KMS-11 (cell line): ENCODE data around the gene ETFBKMT.
"Not testable (repeated sequence)": the region's sequence is repeated elsewhere in the genome, so short reads cannot be mapped to it uniquely, and the experiment has no call there.

ENCODE experiments used
- H2AFZ ChIP-seq: fragments of 200-600 bp; sonication (generic); 2 replicates; pipeline ENCODE4 v1.6.1; 2016; ENCODE audit warnings: antibody characterized with exemption, mixed run types, low read depth
- H3K27ac ChIP-seq: fragments of 200-600 bp; sonication (generic); 2 replicates; pipeline ENCODE4 v1.6.1; 2016; ENCODE audit warnings: mild to moderate bottlenecking, mixed run types
- H3K27me3 ChIP-seq: fragments of 200-600 bp; sonication (generic); 2 replicates; pipeline ENCODE4 v1.6.1; 2017; ENCODE audit warnings: mild to moderate bottlenecking, low read depth, mixed run types, moderate library complexity; ENCODE audit not compliant: insufficient read depth
- H3K36me3 ChIP-seq: fragments of 200-600 bp; sonication (generic); 2 replicates; pipeline ENCODE4 v1.6.1; 2017; ENCODE audit warnings: mild to moderate bottlenecking, mixed run types; ENCODE audit not compliant: insufficient read depth
- H3K4me1 ChIP-seq: fragments of 200-600 bp; sonication (generic); 2 replicates; pipeline ENCODE4 v1.6.1; 2016; ENCODE audit warnings: mild to moderate bottlenecking, low read depth, mixed run types; ENCODE audit not compliant: poor library complexity, severe bottlenecking
- H3K4me2 ChIP-seq: fragments of 200-600 bp; sonication (generic); 2 replicates; pipeline ENCODE4 v1.7.0; 2016; ENCODE audit warnings: mild to moderate bottlenecking, mixed run types
- H3K4me3 ChIP-seq: fragments of 200-600 bp; sonication (generic); IDR thresholded peaks from 2 replicates; pipeline ENCODE4 v1.6.1; 2017; ENCODE audit warnings: low read depth, low read length, mixed read lengths; ENCODE audit not compliant: insufficient read depth
- H3K79me2 ChIP-seq: fragments of 200-600 bp; sonication (generic); 2 replicates; pipeline ENCODE4 v1.6.1; 2016; ENCODE audit warnings: low read depth, mixed run types; ENCODE audit not compliant: insufficient read depth
- H3K9ac ChIP-seq: fragments of 200-600 bp; sonication (generic); 2 replicates; pipeline ENCODE4 v1.6.1; 2016; ENCODE audit warnings: mild to moderate bottlenecking, mixed run types
- H4K20me1 ChIP-seq: fragments of 200-600 bp; sonication (generic); 2 replicates; pipeline ENCODE4 v1.6.1; 2016; ENCODE audit warnings: mild to moderate bottlenecking, mixed run types; ENCODE audit not compliant: insufficient read depth
- CTCF ChIP-seq: fragments of 200-600 bp; sonication (generic); conservative IDR thresholded peaks from 2 replicates; pipeline ENCODE4 v1.6.1; 2017; ENCODE audit warnings: low read depth, mild to moderate bottlenecking, antibody characterized with exemption, low read length, moderate library complexity, mixed read lengths

The ETFBKMT gene

GRCh38 chr12:31710021-31710818 lies 50.7 kb downstream of the ETFBKMT start:
- no peak overlapping the region for H3K4me3 ChIP-seq
- TF ChIP-seq CTCF = no peak

GRCh38 chr12:31712877-31713276 lies 53.4 kb downstream of the ETFBKMT start:
- H3K36me3 ChIP-seq = no peaks in the 10 kb centered on the region
- no peaks in the 10 kb centered on the region for H3K79me2 ChIP-seq
- no peak overlapping the region for H3K9ac ChIP-seq
- no peaks in the 10 kb centered on the region for H3K4me1 ChIP-seq
- no peaks in the 10 kb centered on the region for H3K27me3 ChIP-seq
- no peaks in the 10 kb centered on the region for H4K20me1 ChIP-seq
- H3K4me3 ChIP-seq = no peak overlapping the region
- H3K27ac ChIP-seq = no peak overlapping the region
- H3K4me2 ChIP-seq = no peak overlapping the region
- TF ChIP-seq CTCF = no peak
- H2AFZ ChIP-seq = no peak overlapping the region

More at GRCh38 chr12:31710021-31710818, 50.7 kb downstream of the ETFBKMT start:
- Histone ChIP-seq H4K20me1 (no peaks in the 10 kb centered on the region), H3K36me3 (no peaks in the 10 kb centered on the region), H3K79me2 (no peaks in the 10 kb centered on the region), H3K4me1 (no peaks in the 10 kb centered on the region), H3K27me3 (no peaks in the 10 kb centered on the region), H3K4me2 (no peak overlapping the region), H3K27ac (no peak overlapping the region), H3K9ac (no peak overlapping the region), H2AFZ (no peak overlapping the region)

DNA sequence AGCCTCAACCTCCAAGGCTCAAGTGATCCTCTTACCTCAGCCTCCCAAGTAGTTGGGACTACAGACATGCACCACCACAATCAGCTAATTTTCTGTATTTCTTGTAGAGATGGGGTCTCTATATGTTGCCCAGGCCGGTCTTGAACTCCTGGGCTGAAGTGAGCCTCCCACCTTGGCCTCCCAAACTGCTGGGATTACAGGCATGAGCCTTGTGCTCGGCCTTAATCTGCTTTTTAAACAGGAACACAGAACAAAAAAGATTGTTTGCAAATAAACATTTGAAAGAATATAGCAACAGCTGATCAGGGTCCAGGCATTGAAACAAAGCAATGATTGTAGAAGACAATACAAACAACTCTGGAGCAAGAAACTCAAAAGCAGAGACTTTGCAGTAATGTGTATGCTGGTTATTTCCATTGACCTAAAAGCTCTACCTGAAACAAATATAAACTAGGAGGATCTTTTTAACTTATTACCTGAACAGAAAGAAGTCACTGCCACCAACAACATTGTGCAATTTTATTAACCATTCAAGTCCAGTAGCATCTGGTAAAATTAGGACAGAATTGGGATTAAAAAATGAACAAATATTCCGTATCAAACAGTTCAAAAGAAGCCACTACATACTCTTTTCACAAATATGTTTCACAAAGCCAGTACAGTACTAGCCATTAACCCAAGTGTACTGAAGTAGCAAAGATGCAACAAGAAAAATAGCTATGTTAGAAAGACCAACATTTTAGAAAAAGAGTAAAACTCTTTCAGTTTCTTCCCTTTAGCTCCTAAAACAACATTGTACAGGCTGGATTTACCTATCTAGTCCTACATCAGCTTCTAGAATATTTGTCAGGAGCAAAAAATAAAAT lies 55.2 kb downstream of the ETFBKMT start:
- H3K9ac ChIP-seq = no peak overlapping the region
- no peaks in the 10 kb centered on the region for H3K4me1 ChIP-seq
- H3K27me3 ChIP-seq = no peaks in the 10 kb centered on the region
- no peaks in the 10 kb centered on the region for H3K36me3 ChIP-seq
- H2AFZ ChIP-seq = no peak overlapping the region
- TF ChIP-seq CTCF = no peak
- H3K79me2 ChIP-seq = no peaks in the 10 kb centered on the region
- H3K4me2 ChIP-seq = no peak overlapping the region
- H4K20me1 ChIP-seq = no peaks in the 10 kb centered on the region
- H3K27ac ChIP-seq = no peak overlapping the region
- no peak overlapping the region for H3K4me3 ChIP-seq

DNA sequence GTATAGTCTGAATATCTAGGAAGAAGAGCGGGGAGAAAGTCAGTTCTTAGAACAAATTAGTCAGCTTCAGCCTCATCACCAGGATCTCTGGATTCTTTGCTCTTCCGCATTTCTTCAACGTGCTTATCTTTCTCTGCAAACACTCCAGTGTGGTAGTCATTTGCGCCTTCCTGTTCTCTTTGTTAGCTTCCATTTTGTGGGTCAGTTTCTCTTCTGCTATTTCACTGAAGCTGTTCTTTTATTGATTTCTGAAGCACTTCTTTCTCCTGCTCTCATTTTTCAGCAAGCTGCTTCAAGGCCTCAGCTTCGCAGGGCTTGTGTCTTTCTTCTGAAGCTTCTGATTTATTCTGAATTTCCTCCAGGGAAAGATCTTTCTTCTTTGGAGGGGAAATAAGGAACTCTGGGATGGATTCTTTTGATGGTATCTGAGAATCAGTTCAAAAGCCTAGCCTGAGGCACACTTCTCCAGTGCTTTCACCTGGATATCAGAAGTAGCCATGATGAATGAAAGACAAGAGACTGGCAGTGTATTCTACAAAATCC lies 55.9 kb downstream of the ETFBKMT start:
- H3K4me3 ChIP-seq = no peak overlapping the region
- H3K4me2 ChIP-seq = no peak overlapping the region
- H2AFZ ChIP-seq = no peak overlapping the region
- no peaks in the 10 kb centered on the region for H3K79me2 ChIP-seq
- no peaks in the 10 kb centered on the region for H3K36me3 ChIP-seq
- no peaks in the 10 kb centered on the region for H4K20me1 ChIP-seq
- no peak overlapping the region for H3K9ac ChIP-seq
- H3K4me1 ChIP-seq = no peaks in the 10 kb centered on the region
- no peaks in the 10 kb centered on the region for H3K27me3 ChIP-seq
- no peak for TF ChIP-seq CTCF
- no peak overlapping the region for H3K27ac ChIP-seq

DNA sequence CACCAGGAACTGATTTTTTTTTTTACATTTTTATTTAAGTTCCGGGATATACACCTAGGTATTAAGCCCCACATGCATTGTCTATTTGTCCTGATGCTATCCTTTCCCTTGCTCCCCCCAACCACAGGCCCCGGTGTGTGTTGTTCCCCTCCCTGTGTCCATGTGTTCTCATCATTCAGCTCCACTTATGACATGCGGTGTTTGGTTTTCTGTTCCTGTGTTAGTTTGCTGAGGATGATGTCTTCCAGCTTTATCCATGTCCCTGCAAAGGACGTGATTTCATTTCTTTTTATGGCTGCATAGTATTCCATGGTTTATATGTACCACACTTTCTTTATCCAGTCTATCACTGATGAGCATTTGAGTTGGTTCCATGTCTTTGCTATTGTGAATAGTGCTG lies 57.5 kb downstream of the ETFBKMT start:
- not testable (repeated sequence) for H3K4me1 ChIP-seq, H2AFZ ChIP-seq, H3K9ac ChIP-seq, H3K27ac ChIP-seq, H3K79me2 ChIP-seq, H3K27me3 ChIP-seq, H3K4me2 ChIP-seq, H3K4me3 ChIP-seq, H4K20me1 ChIP-seq, H3K36me3 ChIP-seq

- not testable (repeated sequence) for H2AFZ ChIP-seq, H3K27ac ChIP-seq, H3K4me2 ChIP-seq, H3K79me2 ChIP-seq, H3K4me3 ChIP-seq, H3K4me1 ChIP-seq, H3K27me3 ChIP-seq, H3K36me3 ChIP-seq, H4K20me1 ChIP-seq, H3K9ac ChIP-seq
These were observed 59.2 kb downstream of the ETFBKMT start for GRCh38 chr12:31718542-31719198.
